ENCODE results near the gene ABHD5. TPM values are rescaled to one million over a fixed set of nuclear protein-coding genes. Genes with fewer than 3 reads are reported as not detected.

The ABHD5 gene
- total RNA-seq (ENCODE audit: low replicate concordance): 13.2 and 21.7 TPM in 2 replicates
- long read RNA-seq, full-length matches to known transcripts: 80 of 89 reads
- long read RNA-seq, partial matches to known transcripts: 0 of 89 reads
- long read RNA-seq, other reads (novel, unspliced or antisense): 9 of 89 reads

GRCh38 chr3:43690400-43691119 is at the start of gene ABHD5:
Gene ABHD5 (plus strand): TSS chr3:43690938. CDS start chr3:43690993, 55 bp downstream.
- Mint-ChIP-seq H3K4me1 (ENCODE audit: unreplicated experiment) (peaks cover 17% of the 10 kb centered on the region), H3K9me3 (peaks cover 4% of the 10 kb centered on the region), H3K27me3 (no peaks in the 10 kb centered on the region), H3K36me3 (no peaks in the 10 kb centered on the region), H3K27ac (peak within 1 kb of the TSS; percentile 97), H3K4me3 (peak within 1 kb of the TSS; percentile 96)
- DNase-seq (ENCODE audit: extremely low spot score, unreplicated experiment): peak; percentile 94
- TF ChIP-seq CTCF (conservative IDR thresholded peaks at IDR 0.05): peak; percentile 63

GRCh38 chr3:43641306-43642114 is 49.2 kb upstream of the ABHD5 start:
- H3K4me3 Mint-ChIP-seq: no peak overlapping the region
- H3K9me3 Mint-ChIP-seq: no peaks in the 10 kb centered on the region
- H3K27ac Mint-ChIP-seq: no peak overlapping the region
- no peaks in the 10 kb centered on the region for H3K27me3 Mint-ChIP-seq
- no peaks in the 10 kb centered on the region for H3K36me3 Mint-ChIP-seq
- TF ChIP-seq CTCF (conservative IDR thresholded peaks at IDR 0.05): no peak
- no peak for DNase-seq (ENCODE audit: extremely low spot score, unreplicated experiment)
- H3K4me1 Mint-ChIP-seq (ENCODE audit: unreplicated experiment): peaks cover 4% of the 10 kb centered on the region

- Mint-ChIP-seq H3K4me3 (no peak overlapping the region), H3K27me3 (no peaks in the 10 kb centered on the region), H3K4me1 (ENCODE audit: unreplicated experiment) (no peaks in the 10 kb centered on the region), H3K27ac (no peak overlapping the region), H3K36me3 (no peaks in the 10 kb centered on the region), H3K9me3 (no peaks in the 10 kb centered on the region)
- TF ChIP-seq CTCF (conservative IDR thresholded peaks at IDR 0.05): no peak
- no peak for DNase-seq (ENCODE audit: extremely low spot score, unreplicated experiment)
These were observed 46.3 kb upstream of the ABHD5 start for GRCh38 chr3:43644443-43644842.

GRCh38 chr3:43647331-43648166 is 43.2 kb upstream of the ABHD5 start:
- no peaks in the 10 kb centered on the region for H3K4me1 Mint-ChIP-seq (ENCODE audit: unreplicated experiment)
- no peak for TF ChIP-seq CTCF (conservative IDR thresholded peaks at IDR 0.05)
- no peak overlapping the region for H3K4me3 Mint-ChIP-seq
- H3K9me3 Mint-ChIP-seq: no peaks in the 10 kb centered on the region
- no peaks in the 10 kb centered on the region for H3K36me3 Mint-ChIP-seq
- no peak for DNase-seq (ENCODE audit: extremely low spot score, unreplicated experiment)
- H3K27me3 Mint-ChIP-seq: no peaks in the 10 kb centered on the region
- no peak overlapping the region for H3K27ac Mint-ChIP-seq

- no peaks in the 10 kb centered on the region for H3K36me3 Mint-ChIP-seq
- no peaks in the 10 kb centered on the region for H3K27me3 Mint-ChIP-seq
- no peak for DNase-seq (ENCODE audit: extremely low spot score, unreplicated experiment)
- H3K4me1 Mint-ChIP-seq (ENCODE audit: unreplicated experiment): no peaks in the 10 kb centered on the region
- H3K4me3 Mint-ChIP-seq: no peak overlapping the region
- H3K27ac Mint-ChIP-seq: no peak overlapping the region
- H3K9me3 Mint-ChIP-seq: no peaks in the 10 kb centered on the region
- TF ChIP-seq CTCF (conservative IDR thresholded peaks at IDR 0.05): no peak
These were observed 41.8 kb upstream of the ABHD5 start for GRCh38 chr3:43648957-43649356.
